Neutrophil (primary cell): ENCODE data around the gene HTT.

ENCODE experiments used
- H3K27ac ChIP-seq: fragments of 200-600 bp; sonication (generic); 2 replicates; pipeline ENCODE4 v1.5.1; 2016; ENCODE audit warnings: mild to moderate bottlenecking, moderate library complexity
- H3K27me3 ChIP-seq: fragments of 200-600 bp; sonication (generic); 2 replicates; pipeline ENCODE4 v1.6.0; 2016; ENCODE audit warnings: mild to moderate bottlenecking
- H3K36me3 ChIP-seq: fragments of 200-600 bp; sonication (generic); 2 replicates; pipeline ENCODE4 v1.5.1; 2017
- H3K4me1 ChIP-seq, 2 experiments: fragments of 200-600 bp in 1 of 2; sonication (generic) in 1 of 2; 1 replicate in 1 of 2; 2 replicates in 1 of 2; pipeline versions ENCODE4 v1.5.1 to v1.6.1; 2013 to 2016; ENCODE audit warnings: low read depth in 1 of 2, low read length in 1 of 2, mild to moderate bottlenecking in 1 of 2, moderate library complexity in 1 of 2; ENCODE audit not compliant: control insufficient read depth in 1 of 2, insufficient read depth in 1 of 2
- H3K4me3 ChIP-seq, 2 experiments: fragments of 200-600 bp in 1 of 2; sonication (generic) in 1 of 2; 1 replicate in 1 of 2; 2 replicates in 1 of 2; pipeline ENCODE4 v1.5.1; 2013 to 2016; ENCODE audit warnings: low read depth in 1 of 2, low read length in 1 of 2, mild to moderate bottlenecking in 1 of 2, moderate library complexity in 1 of 2
- H3K9me3 ChIP-seq: fragments of 200-600 bp; sonication (generic); 2 replicates; pipeline ENCODE4 v1.5.1; 2016
- CTCF ChIP-seq: fragments of 200-600 bp; sonication (generic); IDR thresholded peaks from 2 replicates; pipeline ENCODE4 v1.5.1; 2016; ENCODE audit warnings: antibody characterized with exemption

The HTT gene

GRCh38 chr4:3217266-3217665 lies 142.8 kb downstream of the HTT start:
- Histone ChIP-seq H3K4me1 (no peaks in the 10 kb centered on the region), H3K9me3 (no peaks in the 10 kb centered on the region), H3K36me3 (peaks cover 97% of the 10 kb centered on the region), H3K27ac (no peak overlapping the region), H3K27me3 (no peaks in the 10 kb centered on the region), H3K4me3 (no peak overlapping the region)
- TF ChIP-seq CTCF = no peak

GRCh38 chr4:3217771-3218170 lies 143.3 kb downstream of the HTT start:
- Histone ChIP-seq H3K4me1 (no peaks in the 10 kb centered on the region), H3K27ac (no peak overlapping the region), H3K27me3 (no peaks in the 10 kb centered on the region), H3K4me3 (no peak overlapping the region), H3K36me3 (peaks cover 97% of the 10 kb centered on the region), H3K9me3 (no peaks in the 10 kb centered on the region)
- TF ChIP-seq CTCF = no peak

GRCh38 chr4:3218824-3219760 lies 144.6 kb downstream of the HTT start:
- Histone ChIP-seq H3K4me1 (no peaks in the 10 kb centered on the region), H3K27ac (no peak overlapping the region), H3K27me3 (no peaks in the 10 kb centered on the region), H3K4me3 (no peak overlapping the region), H3K36me3 (peaks cover 97% of the 10 kb centered on the region), H3K9me3 (no peaks in the 10 kb centered on the region)
- no peak for TF ChIP-seq CTCF

- no peak overlapping the region for H3K27ac ChIP-seq
- H3K27me3 ChIP-seq = no peaks in the 10 kb centered on the region
- peaks cover 97% of the 10 kb centered on the region for H3K36me3 ChIP-seq
- no peak overlapping the region for H3K4me3 ChIP-seq
- H3K9me3 ChIP-seq = no peaks in the 10 kb centered on the region
- TF ChIP-seq CTCF = no peak
- H3K4me1 ChIP-seq = no peaks in the 10 kb centered on the region
Observed at GRCh38 chr4:3219761-3220475, 145.4 kb downstream of the HTT start.

GRCh38 chr4:3220476-3221183 lies 146.1 kb downstream of the HTT start:
- no peaks in the 10 kb centered on the region for H3K9me3 ChIP-seq
- H3K36me3 ChIP-seq = peaks cover 97% of the 10 kb centered on the region
- no peak overlapping the region for H3K4me3 ChIP-seq
- H3K27me3 ChIP-seq = no peaks in the 10 kb centered on the region
- peaks cover 0 to 5% of the 10 kb centered on the region in 2 experiments for H3K4me1 ChIP-seq
- TF ChIP-seq CTCF = no peak
- H3K27ac ChIP-seq = no peak overlapping the region
